Mesenteric fat pad (tissue), 1 donor: Measurements from ENCODE around the gene MAD2L1. TPM values are rescaled to one million over a fixed set of nuclear protein-coding genes. Genes with fewer than 3 reads are reported as not detected.

ENCODE experiments used
- DNase-seq: peaks from one replicate; pipeline ENCODE4 v3.0.0-alpha.2; 2020; ENCODE audit warnings: low spot score
- total RNA-seq: library from RNA; stranded (reverse); fragmentation: NEBNext Ultra II Directional; extraction: Animal tissue kit (Norgen Biotek cat#: 25700); gene quantifications from one replicate; pipeline ENCODE4 v1.2.1, GENCODE V29; 2021
- donor health status: DM: yes; HTN: yes; CAD: no.

Gene MAD2L1
- total RNA-seq, 1 donor from 2014 or later, result 1.5 TPM

- DNase-seq, result no peak
These were observed 7.6 kb downstream of the MAD2L1 start for GRCh38 chr4:120059036-120059435.

- DNase-seq, result no peak
These were observed 9.2 kb downstream of the MAD2L1 start for GRCh38 chr4:120057416-120057815.

GRCh38 chr4:120056246-120056645 lies 10.4 kb downstream of the MAD2L1 start:
- no peak for DNase-seq

GRCh38 chr4:120055795-120056194 lies 10.9 kb downstream of the MAD2L1 start:
- no peak for DNase-seq

GRCh38 chr4:120055162-120055561 lies 11.5 kb downstream of the MAD2L1 start:
- DNase-seq, result no peak

DNA sequence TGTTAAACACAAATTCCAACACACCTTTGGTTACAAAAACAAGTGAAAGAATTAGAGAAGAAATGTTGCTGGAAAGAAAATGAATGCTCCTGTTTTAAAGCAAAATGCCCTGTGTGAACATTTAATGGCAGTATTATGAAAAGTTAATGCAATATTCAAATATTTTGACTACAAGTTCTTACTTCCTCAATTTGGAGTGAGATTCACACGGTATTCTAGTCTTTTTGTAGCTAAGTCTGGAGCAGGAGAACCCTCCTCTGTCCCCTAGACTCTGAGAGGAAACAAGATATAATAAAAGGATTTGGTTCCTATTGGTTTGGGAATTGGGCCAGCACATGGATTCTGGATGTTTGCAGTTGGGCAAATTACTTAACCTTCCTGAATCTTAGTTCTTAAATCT lies 12.7 kb downstream of the MAD2L1 start:
- no peak for DNase-seq

GRCh38 chr4:120052856-120053255 lies 13.8 kb downstream of the MAD2L1 start:
- DNase-seq, result no peak

- no peak for DNase-seq
These were observed 15.4 kb downstream of the MAD2L1 start for GRCh38 chr4:120051253-120051652.

DNA sequence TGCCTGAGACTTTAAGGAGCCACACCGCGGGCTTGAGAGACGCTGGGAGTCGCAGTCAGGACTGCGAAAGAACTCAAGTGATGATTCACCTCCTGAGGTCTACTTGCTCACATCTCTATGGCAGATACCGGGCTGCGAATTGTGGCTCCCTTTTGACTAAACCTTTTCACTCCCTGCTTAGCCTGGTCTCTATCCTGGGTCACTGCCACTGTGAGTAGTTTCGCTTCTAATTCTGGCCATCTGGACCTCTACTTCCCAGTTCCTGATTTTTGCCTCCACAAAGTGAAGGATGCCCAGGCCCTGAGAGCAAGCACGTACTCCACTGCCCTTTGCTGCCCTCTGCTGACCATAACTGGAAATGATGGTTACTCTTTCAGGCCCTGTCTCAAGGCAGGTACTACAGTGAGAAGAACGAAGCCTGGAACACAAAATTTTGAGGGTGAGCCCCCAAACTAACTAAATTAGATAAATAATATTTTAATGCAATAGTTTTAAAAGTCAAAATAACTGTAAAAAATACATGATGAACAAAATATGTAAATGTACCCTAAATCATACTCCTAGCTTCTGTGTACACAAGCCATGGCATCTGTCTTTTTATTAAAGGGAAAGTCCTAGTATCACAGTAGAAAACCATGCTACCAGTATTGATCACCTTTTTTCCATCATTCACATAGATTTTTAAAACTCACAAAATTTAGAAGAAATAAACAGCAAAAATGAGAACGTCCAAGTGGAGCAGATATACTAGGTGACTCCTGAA lies 16.7 kb downstream of the MAD2L1 start:
- DNase-seq, result no peak

- no peak for DNase-seq
These were observed 22.8 kb downstream of the MAD2L1 start for GRCh38 chr4:120043828-120044227.

- DNase-seq, result no peak
These were observed 29.2 kb downstream of the MAD2L1 start for GRCh38 chr4:120037411-120037810.

DNA sequence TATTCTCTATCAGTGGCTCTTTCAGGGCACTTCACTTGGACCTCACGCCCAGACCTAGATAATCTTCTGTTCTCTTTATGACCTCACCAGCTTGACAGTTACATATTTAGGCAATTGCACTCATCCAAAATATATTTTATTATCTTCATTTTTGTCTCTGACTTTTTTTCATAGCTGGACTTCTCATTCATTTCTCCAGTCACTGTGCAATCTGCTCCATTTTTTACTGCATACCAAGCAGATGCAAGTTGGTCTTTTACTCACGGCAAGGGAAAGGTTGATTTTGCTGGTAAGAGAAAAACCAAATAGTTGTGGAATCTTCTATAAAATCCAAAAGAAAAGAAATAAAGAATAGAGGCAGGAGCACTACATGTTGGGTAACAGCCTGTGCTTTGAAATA lies 31.7 kb downstream of the MAD2L1 start:
- no peak for DNase-seq

DNA sequence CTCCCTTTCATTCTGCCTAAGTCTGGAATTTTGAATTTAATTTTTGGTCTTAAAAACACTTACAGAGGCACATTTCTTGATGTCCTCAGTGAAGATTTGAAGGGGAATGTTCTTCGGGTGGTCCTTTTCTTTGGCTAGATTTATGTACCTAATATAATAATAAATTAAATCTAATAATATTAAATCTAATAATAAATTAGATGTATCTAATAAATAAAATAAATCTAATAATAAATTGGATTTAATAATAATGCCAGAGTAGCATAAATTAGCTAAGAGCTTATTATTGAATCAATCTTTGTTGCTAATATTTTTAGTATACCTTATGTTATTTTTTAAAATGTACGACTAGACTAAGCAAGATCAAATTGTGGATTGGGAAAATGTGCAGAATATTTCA lies 39.8 kb downstream of the MAD2L1 start:
- DNase-seq, result no peak

GRCh38 chr4:120025516-120025915 lies 41.1 kb downstream of the MAD2L1 start:
- no peak for DNase-seq

DNA sequence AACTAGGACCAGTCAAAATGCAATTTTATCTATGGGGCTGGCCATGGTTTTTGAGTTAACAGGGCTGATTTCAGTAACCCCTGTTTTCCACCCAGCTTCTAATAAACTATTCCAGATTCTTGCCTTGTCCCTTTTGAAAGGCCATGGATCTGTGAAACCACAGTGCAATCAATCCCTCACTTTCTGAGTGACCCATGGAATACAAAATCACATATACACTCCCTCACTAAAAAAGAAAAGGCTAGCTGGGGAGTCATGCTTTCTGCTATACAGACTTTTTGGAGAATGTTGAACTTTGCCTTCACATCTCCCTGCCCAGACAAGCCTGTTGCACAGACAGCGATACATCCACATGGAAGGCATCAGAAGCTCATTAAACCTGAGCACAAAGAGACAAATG lies 47.9 kb downstream of the MAD2L1 start:
- no peak for DNase-seq

- no peak for DNase-seq
These were observed 48.5 kb downstream of the MAD2L1 start for GRCh38 chr4:120017939-120018692.

DNA sequence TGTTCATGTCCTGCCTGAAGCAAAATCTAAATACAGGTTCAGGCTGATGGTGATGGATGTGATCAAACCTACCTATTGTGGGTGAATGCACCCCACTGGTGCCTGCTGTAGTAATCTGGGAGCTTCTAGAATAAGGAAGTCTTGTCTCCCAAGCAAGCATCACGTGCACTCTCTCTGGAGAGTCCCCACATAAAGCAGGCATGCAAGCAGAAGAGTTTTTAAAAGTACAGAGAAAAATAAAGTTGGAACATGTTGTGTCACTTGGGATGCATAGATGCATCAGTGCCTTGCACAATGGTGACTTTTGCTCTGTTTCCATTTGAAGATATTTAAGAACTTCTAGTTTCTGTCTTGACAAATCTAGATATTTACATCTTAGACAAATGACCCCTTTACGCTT lies 54.9 kb downstream of the MAD2L1 start:
- DNase-seq, result no peak

- DNase-seq, result no peak
These were observed 56.0 kb downstream of the MAD2L1 start for GRCh38 chr4:120010646-120011045.

DNA sequence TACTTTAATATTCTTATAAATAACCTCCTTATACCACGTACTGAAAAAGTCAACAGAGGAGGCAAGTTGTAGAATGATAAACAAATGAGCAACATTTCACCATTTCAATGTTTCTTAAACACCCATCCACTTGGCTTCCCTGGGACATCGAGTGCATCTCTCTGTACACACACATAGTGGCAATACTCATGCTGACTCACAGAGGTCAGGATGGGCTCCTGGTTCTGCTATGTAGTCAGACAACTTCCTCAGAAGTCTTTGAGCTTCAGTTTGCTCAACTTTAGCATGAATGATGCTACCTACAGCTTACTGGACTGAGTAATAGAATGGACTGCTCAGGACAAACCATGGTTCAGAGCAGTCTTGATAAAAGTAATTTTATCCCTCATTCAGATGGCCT lies 56.9 kb downstream of the MAD2L1 start:
- DNase-seq, result no peak

DNA sequence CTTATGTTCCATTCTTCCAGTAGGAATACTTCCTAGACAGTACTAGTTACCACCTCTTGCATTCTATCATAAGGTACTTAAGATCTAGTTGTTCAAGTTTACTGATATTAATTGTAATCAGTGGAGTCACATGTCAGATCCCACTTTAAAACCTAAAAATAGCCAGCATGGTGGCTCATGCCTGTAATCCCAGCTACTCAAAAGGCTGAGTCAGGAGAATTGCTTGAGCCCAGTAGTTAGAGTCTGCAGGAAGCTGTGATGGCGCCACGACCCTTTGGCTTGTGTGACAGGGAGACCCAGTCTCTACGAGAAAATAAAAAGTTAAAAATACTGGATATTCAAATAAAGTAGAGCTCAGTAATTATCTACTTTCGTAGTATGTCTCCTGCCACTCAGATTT lies 57.7 kb downstream of the MAD2L1 start:
- no peak for DNase-seq

- DNase-seq, result no peak
These were observed 58.7 kb downstream of the MAD2L1 start for GRCh38 chr4:120007896-120008436.

GRCh38 chr4:120007191-120007871 lies 59.3 kb downstream of the MAD2L1 start:
- no peak for DNase-seq
